GM10248 (cell line): ENCODE measurements around the gene C6.

Experiments
- CTCF ChIA-PET: fragments of 300-600 bp; sonication (Branson Sonifier 250); formaldehyde crosslinking; extraction: SDS; loops from one replicate; lab custom pipeline; 2021; ENCODE audit warnings: antibody characterized with exemption; lab: Yijun Ruan, JAX
- POLR2A ChIA-PET: fragments of 350-650 bp; sonication (Branson Sonifier 250); formaldehyde crosslinking; extraction: SDS; loops from one replicate; lab custom pipeline; 2020; ENCODE audit warnings: antibody characterized with exemption; lab: Yijun Ruan, JAX
- DNase-seq: peaks from one replicate; pipeline ENCODE4 v3.0.0; 2012; ENCODE audit errors: extremely low spot score
- CTCF ChIP-seq: IDR thresholded peaks from 2 replicates; pipeline ENCODE4 v1.5.1; 2012; ENCODE audit warnings: mild to moderate bottlenecking, low read depth; ENCODE audit errors: extremely low read depth, missing control alignments, control extremely low read depth

Gene C6

GRCh38 chr5:41213340-41213739, at the start of gene C6:
Gene C6 (minus strand): TSS chr5:41213532. CDS start chr5:41203230, 10,302 bp downstream.
- POLR2A ChIA-PET: no interaction called here
- no peak for DNase-seq
- CTCF ChIA-PET: interaction anchor here (1.8 kb wide), 1 partner anchor 8 kb away, joined by 4 read pairs; no protein-coding TSS in a partner anchor
- no peak for TF ChIP-seq CTCF

GRCh38 chr5:41256400-41256799, 43.1 kb upstream of the C6 start:
- CTCF ChIA-PET: interaction anchor here (1.7 kb wide), 1 partner anchor 14 kb away, joined by 5 read pairs; no protein-coding TSS in a partner anchor
- TF ChIP-seq CTCF: no peak
- DNase-seq: no peak
- POLR2A ChIA-PET: no interaction called here

- no peak for DNase-seq
- CTCF ChIA-PET: no interaction called here
Measured at GRCh38 chr5:41253109-41253508, 39.8 kb upstream of the C6 start.

GRCh38 chr5:41252036-41252435, 38.7 kb upstream of the C6 start:
- no peak for TF ChIP-seq CTCF
- ChIA-PET CTCF (no interaction called here), POLR2A (no interaction called here)
- no peak for DNase-seq

More at GRCh38 chr5:41253109-41253508, 39.8 kb upstream of the C6 start:
- POLR2A ChIA-PET: no interaction called here
- no peak for TF ChIP-seq CTCF

- no peak for TF ChIP-seq CTCF
- ChIA-PET CTCF (interaction anchor here (1.1 to 1.8 kb wide), 2 partner anchors 16 to 36 kb away, joined by 3 to 5 read pairs; no protein-coding TSS in a partner anchor), POLR2A (no interaction called here)
- no peak for DNase-seq
Measured at GRCh38 chr5:41250351-41250987, 37.1 kb upstream of the C6 start.

GRCh38 chr5:41247135-41247534, 33.8 kb upstream of the C6 start:
- no peak for TF ChIP-seq CTCF
- CTCF ChIA-PET: no interaction called here
- no peak for DNase-seq
- POLR2A ChIA-PET: no interaction called here
